Breast epithelium (tissue), 3 donors: Measurements from ENCODE around the gene MASP1.

ENCODE experiments used
- CTCF ChIP-seq, 3 donors: fragments of 450-650 bp; IDR thresholded peaks; one replicate each; pipeline ENCODE4 v1.5.1; 2016 to 2017; ENCODE audit warnings: antibody characterized with exemption in 3 of 3, mild to moderate bottlenecking in 3 of 3, moderate library complexity in 3 of 3
- POLR2AphosphoS5 ChIP-seq, 3 donors: sonication (generic); formaldehyde crosslinking; IDR thresholded peaks; one replicate each; pipeline ENCODE4 v1.6.1; 2017; ENCODE audit warnings: antibody characterized with exemption in 3 of 3

DNA sequence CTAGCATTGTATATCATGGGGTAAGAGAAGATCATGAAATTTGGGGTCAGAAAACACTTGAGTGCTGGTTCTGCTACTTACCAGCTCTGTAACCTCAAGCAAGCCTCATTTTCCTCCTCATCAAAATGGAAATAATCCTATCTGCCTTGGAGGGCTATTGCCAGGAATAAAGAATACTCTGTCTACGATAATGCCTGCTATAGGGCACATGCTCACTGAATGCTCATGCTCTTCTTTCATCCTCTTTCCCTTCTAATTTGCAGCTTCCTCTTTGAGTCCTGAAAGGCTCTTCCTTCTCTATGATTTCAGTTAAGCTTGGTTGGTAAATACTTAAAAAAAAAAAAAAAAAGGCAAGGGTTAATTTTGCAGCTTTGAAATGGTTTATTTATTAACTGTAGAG lies 81.4 kb downstream of the MASP1 start:
- TF ChIP-seq CTCF (IDR thresholded peaks at IDR 0.05) (no peak), POLR2AphosphoS5 (IDR thresholded peaks at IDR 0.05) (no peak)
